GM21367 (cell line): ENCODE measurements around the gene PARD6B.
A peak's percentile ranks its signal among the peaks of the same experiment; 100 is the strongest.
"Not testable (repeated sequence)": the region's sequence is repeated elsewhere in the genome, so short reads cannot be mapped to it uniquely, and the experiment has no call there.

ENCODE experiments used
- ATAC-seq: cut with Tn5 transposase; IDR thresholded peaks from one replicate; pipeline ENCODE4 v1.9.1; 2021; ENCODE audit not compliant: unreplicated experiment

The PARD6B gene, protein sequence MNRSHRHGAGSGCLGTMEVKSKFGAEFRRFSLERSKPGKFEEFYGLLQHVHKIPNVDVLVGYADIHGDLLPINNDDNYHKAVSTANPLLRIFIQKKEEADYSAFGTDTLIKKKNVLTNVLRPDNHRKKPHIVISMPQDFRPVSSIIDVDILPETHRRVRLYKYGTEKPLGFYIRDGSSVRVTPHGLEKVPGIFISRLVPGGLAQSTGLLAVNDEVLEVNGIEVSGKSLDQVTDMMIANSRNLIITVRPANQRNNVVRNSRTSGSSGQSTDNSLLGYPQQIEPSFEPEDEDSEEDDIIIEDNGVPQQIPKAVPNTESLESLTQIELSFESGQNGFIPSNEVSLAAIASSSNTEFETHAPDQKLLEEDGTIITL

DNA sequence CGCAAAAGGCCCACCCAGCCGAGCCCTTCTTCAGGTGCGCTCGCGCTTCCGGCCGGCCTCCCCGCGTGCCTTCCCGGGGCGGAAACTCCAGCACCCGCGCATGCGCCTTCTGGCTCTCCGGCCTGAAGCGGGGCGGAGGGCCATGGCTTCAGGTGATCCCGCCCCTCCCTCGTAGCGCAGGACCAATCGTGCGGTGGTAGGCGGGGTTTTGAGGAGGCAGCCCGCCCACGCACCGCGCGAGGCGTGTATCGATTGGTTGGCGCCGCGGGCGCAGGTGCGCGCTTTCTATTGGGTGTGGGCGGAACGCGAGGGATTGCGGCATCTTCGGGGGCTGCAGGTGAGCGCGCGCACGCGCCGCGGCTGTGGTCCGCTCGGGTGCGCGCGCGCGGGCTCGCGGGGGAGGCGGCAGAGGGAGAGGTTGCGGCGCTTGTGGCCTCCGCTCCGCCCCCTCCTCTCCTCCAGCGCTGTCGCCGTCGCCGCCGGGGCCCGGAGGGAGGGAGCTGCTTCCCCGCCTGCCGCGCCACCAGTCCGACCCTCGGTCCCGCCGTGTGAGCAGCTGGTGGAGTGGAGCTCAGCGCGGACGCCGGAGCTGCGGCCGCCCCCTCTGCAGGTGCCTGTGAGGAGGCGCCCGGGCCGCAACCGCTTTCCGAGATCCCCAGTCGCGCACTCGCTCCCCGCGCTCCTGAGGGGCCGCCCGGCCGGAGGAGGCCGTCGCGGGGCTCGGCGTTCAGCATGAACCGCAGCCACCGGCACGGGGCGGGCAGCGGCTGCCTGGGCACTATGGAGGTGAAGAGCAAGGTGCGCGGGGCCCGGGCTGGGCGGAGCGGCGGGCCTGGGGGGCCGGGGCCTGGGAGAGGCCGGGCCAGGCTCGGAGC lies at the start of gene PARD6B:
Gene PARD6B, plus strand, starts transcription at position 526 of the 875 bp plus-strand sequence. Its CDS starts 207 bp downstream, at position 733.
- peak; percentile 78 for ATAC-seq

DNA sequence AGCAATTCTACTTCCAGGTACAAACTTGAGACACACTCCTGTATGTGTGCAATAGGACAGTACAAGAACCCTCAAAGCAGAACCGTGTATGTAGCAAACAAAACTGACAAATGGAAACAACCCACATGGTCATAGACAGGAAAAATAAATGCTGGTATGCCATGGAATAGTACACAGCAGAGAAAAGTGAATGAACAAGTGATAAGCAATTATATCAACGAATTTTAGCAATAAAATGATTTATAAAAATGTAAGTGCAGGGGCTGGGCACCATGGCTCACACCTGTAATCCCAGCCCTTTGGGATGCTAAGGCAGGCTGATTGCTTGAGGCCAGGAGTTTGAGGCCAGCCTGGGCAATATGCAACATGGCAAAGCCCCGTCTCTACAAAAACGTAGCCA lies 49.3 kb upstream of the PARD6B start:
- ATAC-seq = no peak

DNA sequence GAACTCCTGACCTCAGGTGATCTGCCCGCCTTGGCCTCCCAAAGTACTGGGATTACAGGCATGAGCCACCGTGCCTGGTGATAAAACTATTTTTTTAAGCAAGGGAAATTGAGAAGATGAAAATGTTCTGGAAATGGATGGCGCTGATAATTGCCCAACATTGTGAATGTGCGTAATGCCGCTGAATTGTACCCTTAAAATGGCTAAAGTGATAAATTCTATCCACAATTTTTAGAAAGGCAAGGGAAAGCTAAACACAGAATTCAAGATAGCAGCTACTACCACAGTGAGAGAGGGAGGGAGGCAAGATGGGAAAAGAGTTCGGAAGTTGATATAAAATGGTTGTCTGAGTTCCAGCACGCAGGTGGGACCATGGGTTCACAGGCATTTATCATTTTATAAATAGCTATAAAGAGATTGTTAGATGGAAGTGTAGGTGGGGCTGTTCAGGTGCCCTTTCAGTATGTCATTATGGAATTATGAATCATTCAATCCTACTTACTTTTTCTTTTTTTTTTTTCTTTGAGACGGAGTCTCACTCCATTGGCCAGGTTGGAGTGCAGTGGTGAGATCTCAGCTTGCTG lies 48.3 kb upstream of the PARD6B start:
- no peak for ATAC-seq

DNA sequence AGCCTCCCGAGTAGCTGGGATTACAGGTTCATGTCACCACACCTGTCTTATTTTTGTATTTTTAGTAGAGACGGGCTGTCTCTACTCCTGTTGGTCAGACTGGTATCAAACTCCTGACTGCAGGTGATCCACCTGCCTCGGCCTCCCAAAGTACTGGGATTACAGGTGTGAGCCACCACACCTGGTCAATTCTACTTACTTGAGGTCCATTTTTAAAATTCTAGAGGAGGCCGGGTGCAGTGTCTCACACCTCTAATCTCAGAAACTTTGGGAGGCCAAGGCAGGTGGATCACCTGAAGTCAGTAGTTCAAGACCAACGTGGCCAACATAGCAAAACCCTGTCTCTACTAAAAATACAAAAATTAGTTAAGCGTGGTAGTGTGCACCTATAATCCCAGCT lies 47.8 kb upstream of the PARD6B start:
- no peak for ATAC-seq

DNA sequence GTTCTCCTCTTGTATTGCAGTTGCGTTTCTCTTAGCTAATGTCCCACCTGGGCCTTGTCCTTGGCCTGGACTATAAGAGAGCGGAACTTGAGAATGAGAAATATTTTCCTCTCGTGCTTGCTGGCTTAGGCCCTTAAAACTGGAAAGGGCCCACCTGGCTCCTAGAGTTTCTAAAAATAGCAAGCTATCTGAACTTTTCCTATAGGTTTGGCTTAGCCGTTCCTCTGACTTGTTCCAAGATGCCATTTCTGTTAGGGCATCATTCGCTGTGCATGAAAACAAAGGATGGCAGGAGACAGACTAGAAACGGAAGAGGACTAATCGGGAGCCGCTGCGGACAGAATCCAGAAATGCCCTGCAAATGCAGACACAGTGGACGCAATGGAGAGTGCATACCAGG lies 44.6 kb upstream of the PARD6B start:
- ATAC-seq = no peak

DNA sequence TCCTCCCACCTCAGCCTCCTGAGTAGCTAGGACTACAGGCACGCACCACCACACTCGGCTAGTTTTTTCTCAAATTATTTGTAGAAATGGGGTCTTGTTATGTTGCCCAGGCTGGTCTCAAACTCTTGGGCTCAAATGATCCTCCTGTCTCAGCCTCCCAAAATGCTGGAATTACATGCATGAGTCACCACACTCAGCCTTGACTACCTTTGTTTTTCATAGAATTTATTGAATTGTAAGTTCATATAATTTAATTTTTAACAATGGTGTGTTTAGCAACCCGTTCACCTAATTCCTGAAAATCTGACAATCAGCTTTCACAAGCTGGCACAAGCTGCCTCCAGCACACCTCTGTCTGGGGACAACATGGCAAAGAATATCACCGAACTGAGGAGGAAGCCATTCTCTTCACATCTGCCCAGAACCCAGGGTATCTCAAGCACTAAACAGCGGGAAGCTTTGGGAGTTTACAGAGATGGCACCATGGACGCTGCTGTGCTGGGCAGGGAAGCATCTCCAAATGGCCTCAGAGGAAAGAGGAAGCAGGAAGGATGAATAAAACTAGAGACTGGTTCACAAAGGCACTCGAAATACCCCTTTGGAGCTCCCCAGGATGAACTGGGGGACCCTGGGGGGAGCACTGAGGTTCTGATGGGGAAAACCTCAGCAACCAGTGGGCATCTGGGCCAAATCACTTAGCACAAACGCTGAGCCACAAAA lies 43.0 kb upstream of the PARD6B start:
- ATAC-seq = no peak

DNA sequence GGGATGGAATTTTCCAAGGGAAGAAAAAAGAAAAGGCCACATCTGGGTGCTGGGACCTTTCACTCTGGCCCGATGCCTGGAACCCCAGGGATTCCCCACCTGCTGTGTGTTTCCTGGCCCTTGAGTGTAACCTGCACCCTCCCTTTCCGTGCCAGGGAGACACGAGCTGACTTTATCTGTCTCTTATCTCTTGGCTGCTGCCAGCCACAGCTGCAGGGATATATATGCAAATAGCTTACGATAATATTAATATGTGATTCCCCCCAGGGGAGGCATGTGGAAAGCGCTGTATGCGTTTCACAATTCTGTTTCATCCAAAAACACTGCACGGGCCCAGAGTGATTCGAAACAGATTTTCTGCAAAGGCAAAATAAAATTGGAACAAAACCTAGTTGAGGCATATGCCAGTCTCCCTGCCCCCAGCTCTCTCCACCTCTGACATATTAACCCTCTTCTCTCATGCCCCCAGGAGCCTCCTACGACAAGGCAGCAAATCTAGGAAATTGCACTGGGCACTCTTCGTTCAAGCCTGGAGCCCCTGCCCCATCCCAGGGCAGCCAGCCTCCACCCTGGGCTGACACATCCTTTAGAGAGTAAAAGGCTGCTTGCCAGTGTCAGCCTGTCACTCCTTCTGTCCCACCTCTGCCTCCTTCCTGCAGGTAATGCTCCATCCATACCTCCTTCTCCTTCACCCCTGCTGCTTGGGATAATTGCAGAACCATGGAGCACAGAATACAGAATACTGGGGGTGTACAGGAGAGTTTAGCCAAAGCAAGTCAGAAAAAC lies 41.3 kb upstream of the PARD6B start:
- ATAC-seq = no peak

DNA sequence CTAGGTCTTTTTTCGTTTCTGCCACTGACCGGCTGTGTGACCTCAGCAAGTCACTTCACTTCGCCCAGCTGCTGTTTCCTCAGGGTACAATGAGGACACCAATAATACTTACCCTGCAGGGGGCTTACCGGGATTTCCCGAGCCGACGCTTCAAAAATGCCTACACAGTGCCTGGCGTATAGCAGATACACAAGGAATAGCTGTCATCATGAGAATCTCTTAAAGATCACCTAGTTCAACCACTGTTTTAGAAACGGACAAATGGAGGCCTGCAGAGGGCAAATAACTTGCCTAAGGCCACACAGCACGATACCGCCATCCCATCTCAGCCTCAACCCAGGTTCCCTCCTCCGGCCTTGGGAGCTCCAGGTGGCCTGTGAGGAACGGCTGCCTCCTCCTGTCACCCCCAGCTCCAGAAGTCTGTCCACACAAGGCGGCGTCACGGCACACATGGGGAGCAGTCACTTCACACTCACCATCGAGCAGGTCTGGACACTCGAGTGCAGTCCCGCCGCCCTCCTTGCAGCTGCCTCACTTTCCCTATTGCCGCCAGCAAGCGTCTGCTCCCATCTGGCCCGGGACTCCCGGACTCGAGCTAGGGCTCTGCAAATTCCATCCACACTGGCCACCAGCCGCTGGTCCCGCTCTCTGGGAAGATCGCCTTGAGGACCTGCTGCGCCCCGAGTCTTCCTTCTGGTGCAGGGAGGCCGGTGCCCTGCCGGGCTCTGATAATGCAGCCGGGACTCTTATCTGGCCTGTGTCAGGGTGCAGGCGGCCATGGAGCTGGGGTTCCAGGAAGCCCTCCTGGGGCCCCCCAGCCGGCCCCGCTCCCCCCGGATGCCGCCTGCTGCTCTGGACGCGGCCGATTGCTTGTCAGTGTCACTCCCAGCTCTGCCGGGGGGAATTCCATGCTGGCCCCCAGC lies 40.5 kb upstream of the PARD6B start, which contains the start of gene RIPOR3:
Gene RIPOR3, minus strand, starts transcription at position 893 of the 923 bp plus-strand sequence. Its CDS starts 414 bp downstream, at position 479.
- ATAC-seq = no peak

DNA sequence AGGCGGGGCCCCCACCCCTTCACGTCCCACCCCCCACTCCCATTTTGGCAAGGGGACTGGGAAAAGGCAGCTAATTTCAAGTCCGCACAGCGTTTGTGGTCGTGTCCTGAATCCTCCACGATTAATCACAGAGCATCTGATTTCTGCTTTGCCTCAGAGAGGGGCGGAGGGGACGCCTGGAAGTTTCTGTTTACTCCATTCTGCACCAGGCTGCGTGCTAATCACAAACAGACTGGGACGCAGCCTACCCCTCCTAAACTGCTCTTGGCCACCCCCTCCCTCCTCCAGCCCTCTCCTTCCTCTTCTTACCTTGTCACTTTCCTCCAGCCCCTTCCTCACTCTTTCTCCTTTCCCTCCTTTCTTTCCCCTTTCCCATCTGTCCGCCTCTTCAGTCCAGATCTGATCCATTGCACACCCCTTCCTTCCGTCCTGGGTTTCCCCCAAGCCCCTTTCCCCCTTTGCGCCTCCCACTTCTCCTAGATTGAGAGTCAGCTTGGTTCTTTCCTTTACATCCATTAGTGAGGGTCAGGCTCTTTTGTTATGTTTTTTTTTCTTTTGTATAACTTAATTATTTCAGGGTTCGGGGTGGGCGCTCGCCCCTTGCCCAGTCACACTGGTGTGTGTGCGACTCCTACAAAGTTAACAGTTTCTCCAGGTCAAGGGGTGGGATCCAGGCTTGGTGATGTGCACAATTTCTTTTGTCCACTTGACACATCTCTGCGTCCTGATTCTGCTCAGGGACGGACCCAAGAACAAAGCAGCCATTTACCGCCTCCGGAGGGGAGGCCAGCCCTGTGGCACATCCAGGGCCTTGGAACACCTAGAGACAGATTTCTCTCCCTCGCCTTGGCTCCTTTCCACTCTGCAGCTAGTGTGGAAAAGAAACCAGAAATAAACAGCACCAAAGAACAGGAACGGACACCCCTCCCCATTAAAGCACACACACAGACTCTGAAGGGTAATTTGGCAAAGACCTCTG lies 39.5 kb upstream of the PARD6B start:
- ATAC-seq = no peak

DNA sequence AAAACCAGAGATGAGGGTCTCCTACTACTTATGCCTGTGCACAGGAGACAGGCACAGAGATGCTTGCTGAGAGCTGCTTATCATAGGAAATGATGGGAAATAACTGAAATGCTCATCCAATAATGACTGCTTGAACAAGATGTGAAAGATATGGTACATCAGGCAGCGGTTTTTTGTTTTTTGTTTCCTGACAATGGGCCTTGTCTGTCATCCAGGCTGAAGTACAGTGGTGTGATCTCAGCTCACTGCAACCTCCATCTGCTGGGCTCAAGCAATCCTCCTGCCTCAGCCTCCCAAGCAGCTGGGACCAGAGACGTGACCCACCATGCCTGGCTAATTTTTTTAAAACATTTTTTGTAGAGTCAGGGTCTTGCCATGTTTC lies 38.8 kb upstream of the PARD6B start:
- ATAC-seq = no peak

DNA sequence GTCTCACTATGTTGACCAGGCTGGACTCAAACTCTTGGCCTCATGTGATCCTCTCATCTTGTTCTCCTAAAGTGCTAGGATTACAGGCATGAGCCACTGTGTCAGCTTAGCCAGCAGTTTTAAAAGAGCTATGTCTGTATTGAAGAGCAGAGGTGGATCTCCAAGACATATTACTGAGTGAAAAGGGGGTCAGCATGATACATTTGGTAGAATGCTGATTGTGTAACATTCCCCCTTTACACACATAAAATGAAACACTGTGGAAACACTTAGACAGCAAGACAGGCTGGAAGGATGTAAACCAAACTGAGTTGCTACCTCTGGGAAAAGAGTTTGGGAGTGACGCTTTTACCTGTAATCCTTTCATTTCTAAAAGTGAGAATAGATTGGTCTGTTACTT lies 38.4 kb upstream of the PARD6B start:
- ATAC-seq = no peak

DNA sequence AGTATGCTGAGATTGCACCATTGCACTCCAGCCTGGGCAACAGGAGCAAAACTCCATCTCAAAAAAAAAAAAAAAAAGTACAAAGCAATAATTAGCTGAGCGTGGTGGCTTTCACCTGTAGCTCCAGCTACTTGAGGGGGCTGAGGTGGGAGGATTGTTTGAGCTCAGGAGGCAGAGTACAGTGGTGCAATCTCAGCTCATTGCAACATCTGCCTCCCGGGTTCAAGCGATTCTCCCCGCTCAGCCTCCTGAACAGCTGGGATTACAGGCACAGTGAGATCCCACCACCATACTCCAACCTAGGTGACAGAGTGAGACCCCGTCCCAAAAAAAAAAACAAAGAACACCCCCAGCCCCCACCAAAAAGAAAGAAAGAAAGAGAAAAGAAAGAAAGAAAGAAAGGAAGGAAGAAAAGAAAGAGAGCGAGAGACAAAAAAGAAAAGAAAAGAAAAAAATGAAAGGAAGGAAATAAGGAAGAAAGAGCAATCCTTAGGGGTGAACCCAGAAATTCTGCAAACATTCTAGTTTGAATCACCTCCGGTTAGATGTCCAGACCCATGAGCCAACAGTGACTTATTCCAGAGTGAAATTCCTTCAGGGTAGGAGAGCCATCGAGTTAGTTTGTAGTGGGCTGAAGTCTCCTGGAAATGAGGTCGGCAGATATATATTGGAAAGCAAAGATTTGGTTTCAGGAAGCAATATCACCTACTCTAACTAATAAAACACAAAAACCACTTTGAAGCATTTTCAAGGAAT lies 36.8 kb upstream of the PARD6B start:
- ATAC-seq = no peak

DNA sequence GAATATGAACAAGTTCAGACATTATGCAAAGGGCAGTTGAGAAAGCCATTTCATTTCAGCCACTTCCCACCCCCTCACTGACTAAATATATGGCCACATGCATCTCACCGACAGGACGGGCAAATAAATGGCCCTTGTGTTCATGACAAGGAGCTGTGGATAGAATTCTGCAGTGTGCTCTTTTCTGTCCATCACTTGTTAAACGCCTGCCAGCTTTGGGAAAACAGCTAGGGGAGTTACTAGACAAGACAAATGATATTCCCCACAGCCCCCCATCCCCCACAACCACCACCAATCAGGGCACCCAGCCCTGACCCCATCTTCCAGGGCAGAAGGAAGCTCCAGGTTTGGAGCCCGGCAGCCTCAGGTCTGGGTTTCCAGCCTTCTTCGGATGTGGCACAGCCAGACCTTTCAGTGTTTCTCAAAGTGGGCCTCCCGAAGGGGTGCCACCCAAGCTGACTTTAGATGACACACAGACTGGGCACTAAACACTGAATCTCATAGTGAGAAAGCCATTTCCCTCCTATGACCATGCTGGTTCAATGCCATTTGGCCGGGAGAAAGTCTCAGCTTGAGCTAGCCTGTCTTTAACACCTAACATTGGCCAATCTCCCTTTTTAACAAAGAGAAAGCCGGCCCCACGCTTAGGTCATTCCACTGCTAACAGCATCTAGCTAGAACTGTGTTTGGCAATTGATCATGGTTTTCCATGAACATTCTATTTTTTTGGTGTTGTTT lies 36.1 kb upstream of the PARD6B start:
- ATAC-seq = no peak

DNA sequence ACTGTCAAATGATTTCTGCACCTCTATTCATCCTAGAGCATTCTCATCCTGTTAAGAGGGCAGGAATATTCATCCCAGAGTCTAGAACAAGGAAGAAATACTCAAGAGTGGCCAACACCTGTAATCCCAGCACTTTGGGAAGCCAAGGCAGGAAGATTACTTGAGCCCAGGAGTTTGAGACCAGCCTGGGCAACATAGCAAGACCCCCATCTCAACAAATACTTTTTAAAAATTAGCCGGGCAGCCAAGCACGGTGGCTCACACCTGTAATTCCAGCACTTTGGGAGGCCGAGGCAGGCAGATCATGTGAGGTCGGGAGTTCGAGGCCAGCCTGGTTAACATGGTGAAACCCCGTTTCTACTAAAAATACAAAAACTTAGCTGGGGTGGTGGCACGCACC lies 33.1 kb upstream of the PARD6B start:
- not testable (repeated sequence) for ATAC-seq

DNA sequence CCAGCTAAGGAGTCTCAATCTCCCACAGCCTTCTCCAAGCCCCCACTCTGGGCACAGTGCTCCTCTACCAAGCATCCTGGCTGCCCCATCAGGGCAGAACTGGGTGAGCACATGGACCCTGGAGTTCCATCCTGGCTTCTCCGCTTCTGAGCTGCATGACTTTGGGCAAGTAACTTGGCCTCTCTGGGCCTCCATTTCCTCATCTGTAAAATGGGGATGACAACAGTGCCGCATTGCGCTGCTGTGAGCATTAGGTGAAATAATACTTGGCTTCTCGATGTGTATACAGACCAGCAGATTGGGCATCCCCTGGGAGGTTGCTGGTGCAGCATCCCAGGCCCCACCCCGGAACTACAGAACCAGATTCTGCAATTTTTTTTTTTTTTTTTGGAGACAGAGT lies 31.7 kb upstream of the PARD6B start:
- no peak for ATAC-seq
